Kidney (tissue), 14 donors: ENCODE results near the gene SYT14. TPM values are rescaled to one million over a fixed set of nuclear protein-coding genes. Genes with fewer than 3 reads are reported as not detected.

Experiments used
- DNase-seq, 5 donors: peaks; one replicate each; pipeline ENCODE4 v3.0.0-alpha.2; 2013 to 2020
- FAIRE-seq: peaks from 2 replicates; lab custom pipeline; 2012; peaks lifted over from hg19 to GRCh38; lab: Jason Lieb, UNC
- H3K27ac ChIP-seq, 2 donors: one replicate each; pipeline ENCODE4 v1.7.0; 2013; ENCODE audit warnings: low read depth in 2 of 2, low read length in 2 of 2, inconsistent platforms in 1 of 2
- H3K27me3 ChIP-seq: one replicate; pipeline ENCODE4 v1.7.1; 2013; ENCODE audit warnings: low read length, inconsistent platforms; ENCODE audit not compliant: control insufficient read depth, insufficient read depth
- H3K36me3 ChIP-seq, 3 donors: one replicate each; pipeline versions ENCODE4 v1.7.0 to v1.7.1; 2013; ENCODE audit warnings: low read length in 3 of 3, control low read depth in 1 of 3, inconsistent platforms in 1 of 3; ENCODE audit not compliant: insufficient read depth in 3 of 3, control insufficient read depth in 2 of 3
- H3K4me1 ChIP-seq, 3 donors: one replicate each; pipeline versions ENCODE4 v1.7.0 to v1.7.1; 2013; ENCODE audit warnings: low read length in 3 of 3, inconsistent platforms in 1 of 3, low read depth in 1 of 3; ENCODE audit not compliant: control insufficient read depth in 2 of 3, insufficient read depth in 2 of 3
- H3K4me3 ChIP-seq, 3 donors: one replicate each; pipeline versions ENCODE4 v1.7.0 to v1.8.1; 2013; ENCODE audit warnings: low read length in 3 of 3, control low read depth in 1 of 3, inconsistent platforms in 1 of 3
- H3K9ac ChIP-seq, 3 donors: one replicate each; pipeline versions ENCODE4 v1.7.0 to v1.7.1; 2013; ENCODE audit warnings: low read length in 3 of 3, control low read depth in 1 of 3, inconsistent platforms in 1 of 3
- H3K9me3 ChIP-seq, 3 donors: one replicate each; pipeline versions ENCODE4 v1.7.0 to v1.7.1; 2013; ENCODE audit warnings: low read length in 3 of 3, control low read depth in 1 of 3, inconsistent platforms in 1 of 3; ENCODE audit not compliant: control insufficient read depth in 2 of 3, insufficient read depth in 1 of 3
- CTCF ChIP-seq: IDR thresholded peaks from 3 replicates; pipeline ENCODE4 v1.5.1; 2012; ENCODE audit warnings: mild to moderate bottlenecking, moderate library complexity, borderline replicate concordance; ENCODE audit not compliant: insufficient read depth; ENCODE audit errors: extremely low read depth
- intact Hi-C: fragments of 100-400 bp; cut with DNase I; formaldehyde crosslinking; loops from one replicate; pipeline ENCODE4 v1.11.1; 2022
- polyA plus RNA-seq: library from polyadenylated mRNA; stranded (reverse); fragments of 350-450 nt; fragmentation: Illumina TruSeq; extraction: RNeasy Lipid Tissue Mini Kit (QIAGEN cat#74804); gene quantifications from one replicate; pipeline ENCODE4 v1.2.3, GENCODE V29; 2014; ENCODE audit warnings: low read depth, low replicate concordance; ENCODE audit not compliant: insufficient read depth
- total RNA-seq: library from RNA; stranded (reverse); fragmentation: NEBNext Ultra II Directional; extraction: Animal tissue kit (Norgen Biotek cat#: 25700); gene quantifications from one replicate; pipeline ENCODE4 v1.2.1, GENCODE V29; 2021
- donor health status: control.
- donor health status: control.
- donor health status: control.
- donor health status: control.
- donor health status: control.
- donor health status: DM: yes; HTN: yes; CAD: no.
- donor health status: Normal renal cell carcinoma (clear cell type).

Gene SYT14
- total and polyA plus RNA-seq, 2 donors from 2014 or later: 0.22 to 1.3 TPM

GRCh38 chr1:210201681-210202080 lies 263.7 kb downstream of the SYT14 start:
- TF ChIP-seq CTCF: no peak
- H3K4me1 ChIP-seq: no peaks in the 10 kb centered on the region
- FAIRE-seq: no peak
- no peaks in the 10 kb centered on the region for H3K36me3 ChIP-seq
- no peak for DNase-seq
- no peak overlapping the region for H3K27ac ChIP-seq
- no peaks in the 10 kb centered on the region for H3K27me3 ChIP-seq
- H3K9ac ChIP-seq: no peak overlapping the region
- no peak overlapping the region for H3K4me3 ChIP-seq
- H3K9me3 ChIP-seq: no peaks in the 10 kb centered on the region
- intact Hi-C loops: no loop called here

GRCh38 chr1:210207597-210208450 lies 269.8 kb downstream of the SYT14 start:
- no peaks in the 10 kb centered on the region for H3K27me3 ChIP-seq
- H3K27ac ChIP-seq: no peak overlapping the region
- intact Hi-C loops: no loop called here
- H3K9ac ChIP-seq: no peak overlapping the region
- no peaks in the 10 kb centered on the region for H3K9me3 ChIP-seq
- FAIRE-seq: no peak
- H3K36me3 ChIP-seq: no peaks in the 10 kb centered on the region
- DNase-seq: no peak
- no peak overlapping the region for H3K4me3 ChIP-seq
- no peaks in the 10 kb centered on the region for H3K4me1 ChIP-seq
- no peak for TF ChIP-seq CTCF

- H3K9ac ChIP-seq: no peak overlapping the region
Measured at GRCh38 chr1:210213335-210213734, 275.3 kb downstream of the SYT14 start.

More at GRCh38 chr1:210213335-210213734, 275.3 kb downstream of the SYT14 start:
- intact Hi-C loops: no loop called here
- Histone ChIP-seq H3K27me3 (no peaks in the 10 kb centered on the region), H3K4me3 (no peak overlapping the region), H3K4me1 (no peaks in the 10 kb centered on the region), H3K9me3 (no peaks in the 10 kb centered on the region), H3K36me3 (no peaks in the 10 kb centered on the region), H3K27ac (no peak overlapping the region)
- DNase-seq (no peak), FAIRE-seq (no peak)
- TF ChIP-seq CTCF: no peak
